Stimulated activated CD4-positive, alpha-beta T cell treated with anti-CD3 and anti-CD28 coated beads, Interleukin-2, amount 100 ng/mL, for 4 hours (primary cell): ENCODE data around the gene ULK2.
"Not testable (repeated sequence)": the region's sequence is repeated elsewhere in the genome, so short reads cannot be mapped to it uniquely, and the experiment has no call there.

Experiments
- DNase-seq: peaks from one replicate; pipeline ENCODE4 v3.0.0-alpha.2; 2020; ENCODE audit warnings: low read depth

The ULK2 gene

DNA sequence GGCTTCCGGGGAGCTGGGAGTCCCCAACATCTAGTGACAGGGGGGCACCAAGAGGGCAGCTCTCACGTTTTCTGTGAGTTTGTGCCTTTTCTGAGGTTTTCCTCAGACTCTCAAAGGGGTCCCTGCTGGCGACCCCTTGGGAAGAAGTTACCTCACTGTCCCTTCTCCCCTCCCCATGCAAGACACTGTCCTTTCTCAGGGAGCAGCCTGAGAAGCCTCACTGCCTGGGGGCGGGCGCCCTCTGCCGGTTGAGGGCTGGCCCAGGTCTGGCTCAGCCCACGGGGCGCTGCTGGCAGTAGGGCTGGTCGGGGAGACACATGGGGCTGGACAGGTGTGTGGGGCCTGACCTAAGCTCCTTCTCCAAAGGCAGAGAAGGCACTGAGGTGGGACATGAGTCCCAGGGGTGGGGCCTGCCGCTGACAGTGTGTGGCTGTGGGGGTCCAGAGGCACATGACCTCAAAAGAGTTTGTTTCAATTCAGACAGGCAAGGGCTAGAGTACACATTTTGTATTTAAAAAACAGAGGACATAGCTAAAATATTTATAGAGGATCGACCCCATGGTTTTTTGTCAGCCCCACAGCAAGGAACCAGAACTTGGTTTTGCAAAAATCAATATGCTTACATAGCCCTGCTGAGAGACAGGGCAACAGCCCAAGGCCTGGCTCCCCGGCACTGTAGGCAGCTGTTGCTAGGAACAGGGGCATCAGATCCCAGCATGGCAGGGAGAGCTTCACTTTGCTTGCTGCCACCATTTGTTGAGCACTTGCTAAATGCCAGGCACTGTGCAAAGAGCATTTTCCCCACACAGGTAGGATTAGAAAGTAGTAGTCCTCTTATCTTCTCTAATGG lies 101.1 kb downstream of the ULK2 start:
- peak; percentile 70 for DNase-seq

DNA sequence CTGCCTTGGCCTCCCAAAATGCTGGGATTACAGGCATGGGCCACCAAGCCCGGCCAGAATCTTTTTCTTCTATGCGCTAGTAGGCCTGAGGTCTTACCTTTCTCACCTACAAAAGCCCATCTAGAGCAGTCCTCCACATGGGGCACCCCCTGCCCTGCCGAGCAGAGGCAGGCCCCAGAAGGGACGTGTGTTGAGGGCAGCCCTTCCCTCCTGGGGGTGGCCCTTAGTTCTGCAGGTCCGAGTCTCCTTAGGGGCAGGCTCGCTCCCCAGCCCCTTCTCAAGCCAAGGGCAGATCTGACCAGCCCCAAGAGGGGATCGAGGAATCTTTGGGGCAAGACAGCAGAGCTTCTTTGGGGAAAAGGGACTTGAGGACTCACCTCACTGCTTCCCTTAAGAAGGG lies 101.7 kb downstream of the ULK2 start:
- no peak for DNase-seq

DNA sequence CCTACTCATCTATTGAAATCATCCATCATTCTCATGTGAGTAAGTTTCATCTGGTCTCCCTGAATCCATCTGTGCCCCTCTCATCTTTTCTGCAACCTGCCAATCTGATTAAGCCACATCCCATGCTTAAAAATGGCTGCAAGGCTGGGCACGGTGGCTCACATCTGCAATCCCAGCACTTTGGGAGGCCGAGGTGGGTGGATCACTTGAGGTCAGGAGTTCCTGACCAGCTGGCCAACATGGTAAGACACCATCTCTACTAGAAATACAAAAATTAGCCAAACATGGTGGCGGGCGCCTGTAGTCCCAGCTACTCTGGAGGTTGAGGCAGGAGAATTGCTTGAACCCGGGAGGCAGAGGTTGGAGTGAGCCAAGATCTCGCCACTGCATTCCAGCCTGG lies 103.7 kb downstream of the ULK2 start:
- DNase-seq, result not testable (repeated sequence)

DNA sequence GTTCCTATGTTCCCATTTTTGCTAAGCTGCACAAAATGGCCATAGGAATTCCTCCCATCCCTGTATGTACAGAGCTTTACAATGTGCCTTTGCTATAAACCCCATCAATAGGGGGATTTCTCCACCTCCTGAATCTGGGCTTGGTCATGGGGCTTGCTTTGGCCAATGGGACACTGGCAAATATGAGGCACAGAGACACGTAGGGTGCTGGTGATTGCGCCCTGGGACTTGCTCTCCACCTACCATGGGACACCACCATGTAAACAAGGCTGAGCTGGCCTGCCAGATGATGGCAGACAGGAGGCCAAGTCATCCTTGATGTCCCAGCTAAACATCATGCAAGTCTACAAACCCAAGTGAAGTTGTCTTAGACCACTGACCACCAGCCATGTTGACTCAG lies 104.3 kb downstream of the ULK2 start:
- DNase-seq, result no peak

DNA sequence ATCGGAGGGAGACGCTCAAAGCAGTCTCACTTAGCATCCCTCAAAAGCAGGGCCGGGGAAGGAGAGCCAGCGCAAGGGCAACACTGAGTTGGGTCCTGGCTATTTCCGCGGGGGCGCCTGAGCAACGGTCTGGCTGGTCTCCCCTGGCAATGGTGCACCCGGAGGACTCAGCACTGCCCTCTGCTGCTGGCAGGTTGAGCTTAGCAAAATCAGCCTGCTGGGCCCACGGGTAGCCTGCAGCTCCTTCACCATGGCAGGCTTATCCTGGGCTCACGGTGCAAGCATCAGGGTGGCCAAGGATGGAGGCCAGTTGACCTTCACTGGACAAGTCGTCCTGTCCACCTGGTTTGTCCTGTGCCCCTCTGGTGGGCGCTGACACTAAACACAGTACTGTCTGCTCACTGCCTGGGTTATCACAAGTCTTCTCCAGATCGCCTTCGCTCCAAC lies 105.2 kb downstream of the ULK2 start:
- DNase-seq, result peak; percentile 19

DNA sequence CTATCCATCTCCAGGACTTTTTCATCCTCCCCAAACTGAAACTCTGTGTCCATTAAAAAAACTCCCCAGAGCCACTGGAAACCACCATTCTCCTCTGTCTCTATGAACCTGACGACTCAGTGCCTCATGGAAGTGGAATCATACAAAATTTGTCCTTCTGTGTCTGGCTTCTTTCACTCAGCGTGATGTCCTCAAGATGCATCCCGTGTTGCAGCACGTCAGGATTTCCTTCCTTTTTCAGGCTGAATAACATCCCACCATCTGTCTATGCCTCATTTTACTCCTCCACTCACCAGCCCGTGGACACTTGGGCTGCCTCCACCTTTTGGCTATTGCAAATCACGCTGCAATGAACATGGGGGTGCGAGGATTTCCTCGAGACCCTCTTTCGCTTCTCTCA lies 107.0 kb downstream of the ULK2 start:
- DNase-seq, result no peak

DNA sequence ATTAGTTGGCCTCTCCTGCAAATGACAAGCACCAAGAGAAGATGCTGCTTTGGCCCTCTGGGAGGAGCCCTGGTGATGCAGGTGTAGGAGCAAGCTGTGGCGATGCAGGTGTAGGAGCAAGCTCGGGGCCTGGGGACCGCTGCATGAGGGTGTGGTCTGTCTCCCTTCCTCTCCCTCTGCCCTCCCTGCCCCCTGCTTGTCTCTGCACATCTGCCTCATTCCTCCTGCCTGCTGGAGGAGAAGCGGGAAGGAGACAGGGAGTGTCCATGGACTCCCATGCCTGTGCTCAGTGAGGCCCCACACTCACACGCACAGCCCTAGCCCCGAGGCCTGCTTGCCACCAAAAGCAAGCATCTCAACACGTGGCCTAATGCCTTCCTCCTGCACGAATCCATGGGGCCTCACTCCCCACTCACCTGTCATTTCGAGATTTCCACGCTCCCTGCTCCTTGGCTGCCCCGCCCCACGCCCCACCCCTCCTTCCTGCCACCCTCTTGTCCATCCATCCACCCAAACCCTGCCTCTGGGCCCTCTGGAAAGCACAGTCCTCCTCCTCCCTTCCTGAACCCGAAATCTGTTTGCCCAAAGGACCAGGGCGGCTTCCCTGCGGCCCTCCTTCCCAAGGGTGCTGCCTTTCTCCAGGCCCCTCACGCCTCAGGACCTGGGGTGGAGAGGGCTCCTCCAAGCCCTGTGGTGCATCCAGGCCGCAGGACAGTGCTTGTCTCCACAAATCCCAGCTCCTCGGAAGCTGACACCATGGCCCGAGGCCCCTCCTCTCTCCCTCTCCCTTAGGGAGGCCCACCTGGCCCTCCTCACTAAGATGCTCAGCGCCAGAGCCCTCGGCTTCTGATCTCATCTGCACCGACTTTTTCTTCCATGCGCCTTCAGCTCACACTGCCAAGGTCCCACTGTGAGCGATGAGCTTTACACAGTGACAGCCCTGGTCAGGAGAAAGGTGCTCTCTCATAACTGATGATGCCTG lies 107.9 kb downstream of the ULK2 start:
- no peak for DNase-seq

DNA sequence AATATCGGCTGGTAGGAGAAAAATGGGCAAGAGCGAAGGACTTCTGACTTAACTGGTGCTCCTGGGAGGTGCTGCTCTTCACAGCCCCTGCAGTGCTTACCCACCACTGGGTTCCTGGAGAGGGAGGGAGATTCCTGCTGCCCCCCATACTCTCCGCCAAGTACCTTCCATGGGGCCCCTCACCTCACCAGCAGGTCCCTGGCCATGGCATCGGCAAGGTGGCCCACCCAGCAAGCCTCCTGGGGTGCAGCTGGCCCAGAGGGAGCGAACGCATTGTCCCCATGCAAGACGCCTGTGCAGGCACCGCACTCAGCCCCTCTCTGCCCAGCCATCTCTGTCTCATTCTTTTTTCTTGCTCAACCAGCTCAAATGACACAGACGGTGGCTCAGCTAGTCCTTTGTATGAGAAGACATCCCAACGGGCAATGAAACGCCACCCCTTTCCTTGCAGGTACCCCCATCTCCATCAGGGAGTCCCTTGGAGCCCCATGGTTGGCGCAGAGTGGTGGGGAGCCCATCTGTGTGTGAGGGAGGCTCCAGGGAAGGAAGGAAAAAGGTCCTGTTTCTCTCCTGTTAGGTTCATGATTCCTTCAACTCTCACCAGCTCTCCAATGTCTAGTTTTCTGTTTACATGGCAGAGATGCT lies 110.1 kb downstream of the ULK2 start:
- no peak for DNase-seq

DNA sequence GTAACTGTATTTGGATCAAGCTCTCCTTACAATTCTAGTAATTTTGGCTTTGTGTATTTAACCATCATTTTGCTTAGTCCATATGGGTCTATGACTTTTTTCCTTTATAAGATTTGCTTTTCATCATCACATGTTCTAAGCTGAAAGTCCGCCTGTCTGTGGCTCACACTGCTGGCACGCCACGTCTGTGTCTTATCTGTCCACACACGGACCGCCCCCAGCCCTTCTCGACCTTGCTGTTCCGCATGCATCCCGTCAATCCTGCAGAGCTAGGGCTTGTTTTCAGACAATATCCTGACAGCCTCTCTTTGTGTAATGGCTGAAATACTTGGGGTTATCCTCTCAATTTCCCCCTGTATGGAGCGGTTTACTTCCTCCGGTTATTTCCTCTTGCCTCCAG lies 111.2 kb downstream of the ULK2 start:
- DNase-seq, result no peak

DNA sequence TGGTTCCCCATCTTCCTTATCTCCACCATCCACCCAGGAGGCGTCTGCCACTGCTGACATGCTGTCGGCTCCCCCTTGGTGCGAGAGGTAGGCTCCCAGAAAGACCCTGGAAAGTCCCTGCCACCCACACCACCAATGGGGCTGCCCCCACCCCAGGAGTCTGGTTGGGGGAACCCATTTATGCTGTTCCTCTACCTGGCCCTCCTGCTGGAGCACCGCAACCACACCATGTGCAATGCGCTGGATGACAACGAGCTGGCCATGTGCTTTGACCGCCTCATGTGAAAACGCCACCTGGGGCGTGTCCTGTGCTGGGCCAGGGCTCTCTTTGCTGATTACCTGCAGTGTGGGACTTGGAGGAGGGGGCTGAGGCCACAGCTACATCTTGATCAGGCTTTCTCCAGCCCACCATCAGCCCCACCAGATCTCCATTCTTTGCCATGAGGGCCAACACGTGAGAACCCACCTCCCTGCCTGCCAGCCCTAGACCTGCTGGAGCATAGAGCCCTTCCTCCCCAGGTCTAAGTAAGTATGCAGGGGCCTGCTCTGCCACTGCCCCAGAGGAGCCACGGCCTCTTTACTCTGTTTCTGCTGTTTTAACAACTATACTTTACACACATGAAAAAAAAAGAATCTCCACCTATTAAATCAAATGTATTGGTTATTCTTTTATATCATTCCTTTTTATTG lies 111.8 kb downstream of the ULK2 start:
- no peak for DNase-seq

DNA sequence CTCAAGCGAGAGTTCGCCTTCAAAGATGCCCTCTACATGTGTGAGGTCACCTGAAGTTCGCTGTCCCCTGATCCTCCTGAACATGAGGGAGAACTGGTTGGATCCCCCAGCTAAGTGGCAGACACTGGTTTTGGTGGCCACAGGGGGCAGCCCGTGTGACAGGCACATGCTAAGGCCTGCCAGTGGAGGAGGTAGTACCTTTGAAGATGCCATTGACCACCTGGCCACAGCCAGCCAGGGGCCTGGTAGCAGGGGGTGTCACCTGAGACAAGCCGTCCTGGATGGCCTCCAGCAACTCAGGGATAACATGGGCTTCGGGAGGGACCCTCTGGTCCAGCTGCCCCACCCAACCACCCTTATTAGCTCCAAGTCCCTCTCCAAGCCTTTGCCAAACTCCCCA lies 112.3 kb downstream of the ULK2 start:
- DNase-seq, result no peak

DNA sequence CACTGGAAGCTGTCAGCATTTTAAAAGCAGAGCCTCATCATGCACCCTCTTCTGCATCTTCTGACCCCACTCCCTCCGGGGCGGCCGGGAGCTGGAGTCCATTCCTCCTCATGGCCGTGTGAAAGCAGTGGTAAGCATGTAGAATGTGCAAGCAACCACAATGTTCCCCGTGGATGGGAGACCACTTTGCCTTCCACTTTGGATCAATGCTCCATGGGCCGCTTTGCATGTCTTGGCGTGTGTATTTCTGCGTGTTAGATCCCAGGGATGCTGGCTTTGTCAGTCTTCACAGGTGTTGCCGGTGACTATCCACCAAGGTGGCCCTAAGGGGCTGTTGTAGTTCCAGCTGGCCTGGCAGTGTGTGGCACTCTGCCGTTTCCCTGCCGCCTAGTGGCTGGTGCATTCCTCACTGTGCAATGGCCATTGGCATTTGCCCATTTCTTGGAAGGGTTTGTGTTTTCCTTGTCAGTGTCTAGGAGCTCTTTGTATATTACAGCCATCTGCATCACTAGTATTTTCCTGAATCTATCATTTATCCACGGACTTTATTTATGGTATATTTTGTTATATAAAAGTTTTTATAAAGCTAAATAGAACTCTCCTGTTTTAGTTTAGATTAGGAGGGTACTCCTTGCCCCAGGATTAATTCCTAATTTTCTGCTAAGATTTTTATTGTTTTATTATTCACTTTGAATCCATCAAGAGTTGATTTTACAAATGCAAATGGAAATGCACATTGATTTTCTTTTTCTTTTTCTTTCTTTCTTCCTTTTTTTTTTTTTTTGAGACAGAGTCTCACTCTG lies 113.9 kb downstream of the ULK2 start:
- DNase-seq, result no peak

DNA sequence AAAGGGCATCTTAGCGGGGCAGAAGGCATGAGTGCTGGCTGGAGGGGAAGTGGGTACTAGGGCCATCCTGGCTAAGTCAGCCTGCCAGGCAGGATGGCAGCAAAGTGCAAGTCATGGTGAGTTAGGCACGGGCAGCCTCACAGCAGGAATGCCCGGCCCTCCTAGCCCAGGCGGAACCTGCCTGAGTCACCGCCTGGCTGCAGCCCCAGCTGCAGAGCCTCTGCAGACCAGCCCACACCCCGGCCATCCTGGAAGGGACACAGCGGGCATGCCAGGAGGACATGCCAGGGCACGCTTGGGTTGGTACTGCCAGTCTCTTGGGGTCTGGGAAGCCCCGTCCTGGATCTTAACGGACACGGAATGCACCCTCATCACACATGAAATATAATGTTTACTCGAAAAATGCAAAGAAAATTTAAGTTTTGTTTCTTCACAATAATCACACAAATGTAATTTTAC lies 114.7 kb downstream of the ULK2 start:
- DNase-seq, result no peak

DNA sequence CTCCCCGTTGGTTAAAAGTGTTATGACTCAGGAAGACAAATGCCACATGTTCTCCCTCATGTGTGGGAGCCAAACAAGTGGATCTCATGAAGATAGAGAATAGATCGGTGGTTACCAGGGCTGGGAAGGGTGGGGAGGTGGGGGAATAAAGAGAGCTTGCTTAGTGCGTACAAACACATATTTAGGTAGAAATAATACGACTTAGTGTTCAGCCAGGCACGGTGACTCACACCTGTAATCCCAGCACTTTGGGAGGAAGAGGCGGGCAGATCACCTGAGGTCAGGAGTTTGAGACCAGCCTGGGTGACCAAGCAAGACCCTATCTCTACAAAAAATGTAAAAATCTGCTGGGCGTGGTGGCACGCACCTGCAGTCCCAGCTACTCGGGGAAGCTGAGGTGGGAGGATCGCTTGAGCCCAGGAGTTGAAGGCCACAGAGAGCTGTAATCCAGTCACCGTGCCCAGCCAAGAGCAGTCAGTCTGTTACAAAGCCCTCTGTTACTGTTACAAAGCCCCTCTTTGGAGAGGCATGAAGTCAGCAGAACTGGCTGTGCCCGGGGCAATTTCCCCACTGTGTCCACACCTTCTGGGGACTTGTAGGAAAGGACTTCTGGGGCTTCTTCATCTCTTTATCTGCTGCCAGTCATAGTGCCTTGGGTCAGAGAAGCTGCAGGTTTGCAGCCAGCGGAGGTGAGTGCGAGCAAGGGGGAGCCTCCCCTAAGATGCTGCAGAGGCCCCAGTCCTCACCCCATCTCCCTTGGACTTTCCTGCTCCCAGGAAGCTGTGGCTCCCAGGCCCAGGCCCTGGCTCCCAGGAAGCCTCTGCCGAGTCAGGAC lies 115.3 kb downstream of the ULK2 start:
- no peak for DNase-seq

DNA sequence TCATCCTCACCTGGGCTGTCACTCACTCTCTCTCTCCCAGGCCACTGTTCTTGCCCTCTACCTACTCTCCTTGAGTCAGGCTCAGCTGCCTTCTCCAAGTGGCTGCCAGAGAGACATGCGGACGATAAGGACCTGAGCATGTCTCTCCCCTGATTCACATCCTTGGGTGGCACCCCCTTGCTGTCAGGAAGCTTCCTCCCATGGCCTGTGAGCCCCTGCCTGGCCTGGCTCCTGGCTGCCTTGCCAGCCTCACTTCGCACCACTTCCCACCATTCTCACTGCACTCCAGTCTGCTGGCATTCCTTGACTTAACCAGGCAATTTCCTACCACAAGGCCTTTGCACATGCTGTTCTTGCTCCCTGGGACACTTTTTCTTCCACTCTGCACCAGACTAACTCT lies 116.9 kb downstream of the ULK2 start:
- DNase-seq, result no peak

DNA sequence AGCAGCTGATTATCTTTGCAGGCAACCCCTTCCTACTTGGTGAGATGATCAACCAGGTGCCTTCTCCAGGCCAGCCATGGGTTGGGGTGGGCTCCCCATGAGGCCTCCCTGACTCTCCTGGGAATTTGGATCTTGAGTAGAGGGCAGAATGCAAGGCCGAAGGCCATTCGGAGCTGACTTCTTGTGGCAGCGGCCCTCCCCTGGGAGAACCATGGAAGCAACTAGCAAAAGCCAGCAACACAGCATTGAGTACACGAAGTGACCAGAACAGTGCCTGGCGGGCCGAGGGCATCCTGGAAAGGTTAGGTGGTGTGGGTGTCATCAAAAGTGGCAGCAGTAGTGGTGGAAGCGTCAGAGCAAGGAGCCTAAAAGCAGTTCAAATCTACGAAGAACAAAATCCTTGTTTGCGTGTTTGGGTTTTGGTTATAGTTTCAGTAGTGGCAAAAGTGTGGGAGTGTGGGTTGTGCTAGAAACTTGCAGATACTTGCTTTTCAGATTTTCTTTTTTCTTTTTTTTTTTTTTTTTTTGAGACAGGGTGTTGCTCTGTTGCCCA lies 117.6 kb downstream of the ULK2 start:
- no peak for DNase-seq

DNA sequence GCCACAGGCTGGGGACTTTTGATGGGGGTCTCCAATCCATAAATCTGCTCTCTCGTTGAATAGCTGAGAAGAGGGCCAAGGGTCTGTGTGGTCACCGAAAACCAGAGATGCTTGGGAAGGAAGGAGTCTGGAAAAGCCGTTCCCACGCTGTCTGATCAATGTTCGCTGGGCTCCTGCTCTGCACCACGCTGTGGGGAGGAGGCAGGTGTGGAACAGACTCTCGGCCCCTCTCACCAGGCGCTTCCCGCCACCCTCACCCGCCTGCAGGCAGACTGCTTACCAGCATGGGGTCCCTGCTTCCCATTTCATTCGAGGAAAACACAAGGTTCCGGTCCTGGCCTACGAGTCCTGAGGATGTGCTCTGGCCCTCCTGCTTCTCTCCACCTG lies 118.9 kb downstream of the ULK2 start:
- DNase-seq, result no peak

DNA sequence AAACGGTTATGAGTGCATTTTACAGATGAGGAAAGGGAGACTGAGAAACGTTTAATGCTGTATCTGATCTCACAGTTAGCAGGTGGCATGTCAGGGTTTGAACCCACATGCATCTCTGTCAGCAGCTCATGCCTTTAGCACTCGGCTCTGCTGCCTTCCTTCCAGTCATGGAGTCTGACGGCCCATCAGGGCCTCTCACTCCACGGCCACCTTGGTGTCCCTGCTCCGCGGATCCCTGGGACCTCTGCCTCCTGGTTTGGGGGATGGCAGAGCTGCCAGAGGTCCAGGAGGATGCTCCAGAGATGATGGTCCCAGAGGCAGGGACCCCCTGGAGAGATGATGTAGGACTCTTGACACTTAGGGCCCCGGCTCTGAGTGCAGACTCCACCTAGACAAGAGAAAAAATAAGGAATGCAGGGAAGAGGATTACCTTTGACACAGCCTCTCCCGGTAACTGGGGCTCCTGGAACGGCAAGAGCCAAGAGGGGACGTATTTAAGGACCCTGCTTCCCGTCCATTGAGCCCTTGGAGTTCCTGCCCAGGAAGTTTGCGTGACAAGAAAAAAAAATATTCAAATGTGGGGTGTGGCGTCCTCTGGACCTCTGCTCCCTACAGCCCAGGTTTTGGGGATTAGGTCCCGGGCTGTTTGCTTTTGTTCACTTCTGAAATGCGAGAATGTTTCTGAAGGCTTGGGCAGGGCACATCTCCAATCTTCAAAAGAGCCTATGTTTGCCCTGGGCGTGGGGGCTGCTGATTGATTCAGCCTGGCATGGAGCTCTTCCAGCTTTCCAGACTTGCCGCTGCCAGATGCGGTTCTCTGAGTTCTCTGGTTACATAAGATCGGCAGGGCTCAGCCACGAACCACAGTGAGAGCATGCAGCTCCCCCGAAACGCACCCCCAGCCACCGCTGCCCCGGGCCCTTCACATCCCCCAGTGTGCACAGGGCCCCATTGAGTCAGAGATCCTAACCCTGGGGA lies 119.6 kb downstream of the ULK2 start, which contains the start of gene ALDH3A1:
Gene ALDH3A1, minus strand, starts transcription at position 470 of the 978 bp plus-strand sequence. CDS start 3,169 bp downstream, outside the sequence.
- no peak for DNase-seq
